Esophagus muscularis mucosa (tissue), 4 donors: Measurements from ENCODE around the gene DNAH7. TPM values are rescaled to one million over a fixed set of nuclear protein-coding genes. Genes with fewer than 3 reads are reported as not detected.

Source experiments
- DNase-seq: peaks from one replicate; pipeline ENCODE4 v3.0.0-alpha.2; 2017; ENCODE audit errors: extremely low spot score
- H3K27ac ChIP-seq, 4 donors: fragments of 200-600 bp; sonication (generic); replicated peaks in 1 of 4; 1 replicate in 3 of 4; 2 replicates in 1 of 4; pipeline ENCODE4 v1.5.1; 2016 to 2019; ENCODE audit warnings: mild to moderate bottlenecking in 1 of 4
- H3K27me3 ChIP-seq, 4 donors: fragments of 200-600 bp; sonication (generic); one replicate each; pipeline versions ENCODE4 v1.5.1 to v1.6.0; 2016 to 2019
- H3K36me3 ChIP-seq, 4 donors: fragments of 200-600 bp; sonication (generic); one replicate each; pipeline ENCODE4 v1.5.1; 2016 to 2019
- H3K4me1 ChIP-seq, 4 donors: fragments of 200-600 bp; sonication (generic); one replicate each; pipeline ENCODE4 v1.5.1; 2016 to 2019
- H3K4me3 ChIP-seq, 4 donors: fragments of 200-600 bp; sonication (generic); 1 replicate in 2 of 4; 2 replicates in 2 of 4; pipeline ENCODE4 v1.5.1; 2016 to 2019; ENCODE audit warnings: mild to moderate bottlenecking in 4 of 4, moderate library complexity in 1 of 4
- H3K9me3 ChIP-seq, 4 donors: fragments of 200-600 bp; sonication (generic); 1 replicate in 3 of 4; 2 replicates in 1 of 4; pipeline ENCODE4 v1.5.1; 2016 to 2019
- EP300 ChIP-seq: sonication (generic); formaldehyde crosslinking; IDR thresholded peaks from one replicate; pipeline ENCODE4 v1.6.1; 2017; ENCODE audit warnings: antibody characterized with exemption
- POLR2A ChIP-seq: fragments of 450-650 bp; IDR thresholded peaks from one replicate; pipeline ENCODE4 v1.6.1; 2017; ENCODE audit warnings: antibody characterized with exemption, moderate library complexity, mild to moderate bottlenecking, low read depth
- POLR2AphosphoS5 ChIP-seq, 2 donors: sonication (generic); formaldehyde crosslinking; IDR thresholded peaks; one replicate each; pipeline ENCODE4 v1.6.1; 2017; ENCODE audit warnings: antibody characterized with exemption in 2 of 2
- WGBS: methylation state at CpG from one replicate; pipeline ENCODE4 v1.1.5; 2018; 5-methylcytosine and 5-hydroxymethylcytosine counted together
- intact Hi-C: fragments of 100-400 bp; cut with DNase I; formaldehyde crosslinking; loops from one replicate; pipeline ENCODE4 v1.15.1; 2023
- total RNA-seq, 4 donors: library from RNA; depleted of rRNA; stranded (reverse); fragments of >200 nt; gene quantifications; one replicate each; pipeline versions ENCODE4 v1.1.0 to v1.2.1, GENCODE V29; 2016
- TF ChIP-seq, protein P1 (sequence below), 3 experiments: fragments of 200-600 bp in 2 of 3; fragments of 450-650 bp in 1 of 3; sonication (generic) in 2 of 3; IDR thresholded peaks; one replicate each; pipeline ENCODE4 v1.5.1; 2017 to 2019; ENCODE audit warnings: antibody characterized with exemption in 3 of 3, mild to moderate bottlenecking in 2 of 3, moderate library complexity in 1 of 3

DNAH7 gene
- total RNA-seq, 4 donors from 2014 or later, result 0.39 to 0.98 (median 0.66) TPM

DNA sequence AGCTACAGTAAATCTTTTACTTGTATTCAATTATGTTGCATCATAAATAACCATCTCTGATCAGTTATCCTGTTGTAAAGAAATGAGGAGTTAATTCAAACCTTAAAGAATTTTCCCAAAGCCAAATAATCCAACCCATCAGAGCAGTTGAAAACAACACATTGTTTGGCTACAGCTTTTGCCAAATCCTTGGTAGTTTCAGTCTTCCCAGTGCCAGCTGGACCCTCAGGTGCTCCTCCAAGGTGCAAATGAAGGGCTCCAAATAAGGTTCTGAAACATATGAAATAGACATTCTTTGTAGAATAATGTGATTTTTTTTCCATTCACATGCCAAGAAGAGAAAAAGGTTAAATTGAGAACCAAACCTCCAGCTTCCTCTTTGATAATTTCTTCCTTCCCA is 158.7 kb downstream of the DNAH7 start:
- H3K9me3 ChIP-seq, result no peaks in the 10 kb centered on the region
- H3K4me1 ChIP-seq, result no peaks in the 10 kb centered on the region
- no peak overlapping the region for H3K4me3 ChIP-seq
- no peak for DNase-seq
- no peaks in the 10 kb centered on the region for H3K36me3 ChIP-seq
- intact Hi-C loops, result no loop called here
- TF ChIP-seq EP300 (no peak), POLR2A (no peak), POLR2AphosphoS5 (IDR thresholded peaks at IDR 0.05) (no peak)
- TF ChIP-seq, protein P1, sequence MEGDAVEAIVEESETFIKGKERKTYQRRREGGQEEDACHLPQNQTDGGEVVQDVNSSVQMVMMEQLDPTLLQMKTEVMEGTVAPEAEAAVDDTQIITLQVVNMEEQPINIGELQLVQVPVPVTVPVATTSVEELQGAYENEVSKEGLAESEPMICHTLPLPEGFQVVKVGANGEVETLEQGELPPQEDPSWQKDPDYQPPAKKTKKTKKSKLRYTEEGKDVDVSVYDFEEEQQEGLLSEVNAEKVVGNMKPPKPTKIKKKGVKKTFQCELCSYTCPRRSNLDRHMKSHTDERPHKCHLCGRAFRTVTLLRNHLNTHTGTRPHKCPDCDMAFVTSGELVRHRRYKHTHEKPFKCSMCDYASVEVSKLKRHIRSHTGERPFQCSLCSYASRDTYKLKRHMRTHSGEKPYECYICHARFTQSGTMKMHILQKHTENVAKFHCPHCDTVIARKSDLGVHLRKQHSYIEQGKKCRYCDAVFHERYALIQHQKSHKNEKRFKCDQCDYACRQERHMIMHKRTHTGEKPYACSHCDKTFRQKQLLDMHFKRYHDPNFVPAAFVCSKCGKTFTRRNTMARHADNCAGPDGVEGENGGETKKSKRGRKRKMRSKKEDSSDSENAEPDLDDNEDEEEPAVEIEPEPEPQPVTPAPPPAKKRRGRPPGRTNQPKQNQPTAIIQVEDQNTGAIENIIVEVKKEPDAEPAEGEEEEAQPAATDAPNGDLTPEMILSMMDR (IDR thresholded peaks at IDR 0.05), result no peak
- H3K27ac ChIP-seq, result no peak overlapping the region
- H3K27me3 ChIP-seq, result no peaks in the 10 kb centered on the region

DNA sequence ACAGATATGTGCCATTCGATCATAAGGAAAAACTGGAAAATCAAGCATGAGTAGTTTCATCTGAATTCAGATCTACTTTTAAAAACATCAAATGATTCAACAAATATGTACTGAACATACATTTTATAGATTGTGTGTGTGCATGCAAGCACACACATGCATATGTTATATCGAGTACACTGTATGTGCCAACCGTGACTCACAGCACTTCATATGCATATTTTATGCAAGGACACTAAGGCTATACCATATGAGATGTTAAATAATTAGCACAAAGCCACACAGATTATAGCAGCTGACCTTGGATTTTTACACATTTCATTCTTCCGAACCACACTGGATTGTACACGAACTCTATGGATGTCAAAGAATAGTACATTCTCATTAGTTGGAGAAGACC is 161.2 kb downstream of the DNAH7 start:
- Histone ChIP-seq H3K4me3 (no peak overlapping the region), H3K4me1 (no peaks in the 10 kb centered on the region), H3K27me3 (no peaks in the 10 kb centered on the region), H3K36me3 (no peaks in the 10 kb centered on the region), H3K9me3 (no peaks in the 10 kb centered on the region), H3K27ac (no peak overlapping the region)
- 95% methylated on average over 5 of the region's 5 CpGs for WGBS
- DNase-seq, result no peak
- intact Hi-C loops, result no loop called here
- TF ChIP-seq EP300 (no peak), POLR2AphosphoS5 (IDR thresholded peaks at IDR 0.05) (no peak), POLR2A (no peak)
- TF ChIP-seq, protein P1 (IDR thresholded peaks at IDR 0.05), result no peak

DNA sequence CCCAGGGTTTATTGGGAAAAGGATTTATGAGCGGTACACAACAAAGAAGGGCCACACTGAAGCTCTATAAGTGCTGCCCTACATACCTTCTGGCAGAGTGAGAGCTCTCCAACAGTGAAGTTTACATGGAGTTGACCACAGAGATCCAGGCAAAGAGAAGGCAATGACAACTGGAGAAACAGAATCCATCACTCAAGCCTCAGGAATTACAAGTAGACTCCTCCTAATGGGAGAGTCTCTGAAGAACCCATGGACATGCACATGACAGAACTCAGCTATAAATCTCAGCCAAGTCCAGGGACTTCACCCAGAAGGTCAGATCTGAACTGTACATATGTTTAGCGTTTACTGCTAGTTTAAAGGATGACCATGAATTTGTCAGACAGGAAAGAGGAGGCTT is 164.7 kb downstream of the DNAH7 start:
- Histone ChIP-seq H3K4me1 (peaks cover 0 to 1% (median 0%) of the 10 kb centered on the region in 4 donors), H3K27me3 (no peaks in the 10 kb centered on the region), H3K27ac (no peak overlapping the region), H3K36me3 (no peaks in the 10 kb centered on the region), H3K9me3 (no peaks in the 10 kb centered on the region), H3K4me3 (no peak overlapping the region)
- intact Hi-C loops, result no loop called here
- 91% methylated on average over 2 of the region's 2 CpGs for WGBS
- DNase-seq, result no peak
- TF ChIP-seq, protein P1 (IDR thresholded peaks at IDR 0.05), result no peak
- TF ChIP-seq POLR2A, result no peak
- no peak for TF ChIP-seq EP300
- TF ChIP-seq POLR2AphosphoS5 (IDR thresholded peaks at IDR 0.05), result no peak

DNA sequence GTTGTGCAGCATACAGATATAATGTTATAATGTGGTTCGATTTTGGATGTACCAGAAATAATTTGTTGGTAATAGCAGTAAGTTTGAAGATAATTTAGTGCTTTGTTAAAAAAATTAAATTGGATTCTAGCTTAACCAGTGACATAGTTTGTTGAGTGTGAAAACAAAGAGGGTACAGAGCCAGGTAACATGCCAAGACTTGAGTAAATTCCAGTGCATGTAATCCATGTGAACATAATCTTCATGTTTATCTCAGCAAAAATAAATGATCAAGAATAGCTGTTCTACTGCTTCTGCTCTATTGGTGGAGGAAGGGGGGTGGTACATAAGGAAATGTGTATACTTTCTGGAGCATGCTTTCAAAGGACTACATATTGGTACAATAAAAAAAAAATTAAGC is 165.8 kb downstream of the DNAH7 start:
- WGBS, result 78% methylated on average over 1 of the region's 1 CpG
- TF ChIP-seq EP300 (no peak), POLR2AphosphoS5 (IDR thresholded peaks at IDR 0.05) (no peak)
- Histone ChIP-seq H3K27ac (no peak overlapping the region), H3K9me3 (no peaks in the 10 kb centered on the region), H3K27me3 (no peaks in the 10 kb centered on the region), H3K4me3 (no peak overlapping the region), H3K4me1 (peaks cover 0 to 7% (median 4%) of the 10 kb centered on the region in 4 donors), H3K36me3 (no peaks in the 10 kb centered on the region)
- DNase-seq, result no peak
- intact Hi-C loops, result no loop called here

DNA sequence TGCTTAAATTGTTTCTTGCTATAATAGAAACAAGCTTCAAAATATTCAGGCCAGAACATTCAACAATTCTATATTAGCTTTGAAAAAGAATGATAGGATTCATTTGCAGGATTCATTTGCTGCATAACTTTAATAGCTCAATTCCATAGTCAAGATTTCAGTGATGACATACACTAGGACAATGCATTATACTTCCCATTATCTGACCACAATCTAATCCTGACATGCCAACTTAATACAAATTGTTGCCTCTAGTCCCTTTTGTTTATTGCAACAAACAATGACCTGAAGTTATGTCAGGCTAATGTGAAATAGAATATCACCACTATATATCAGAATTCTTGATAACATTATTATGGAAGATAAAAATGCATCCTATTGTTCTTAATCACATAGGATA is 169.4 kb downstream of the DNAH7 start:
- DNase-seq, result no peak
- Histone ChIP-seq H3K27me3 (no peaks in the 10 kb centered on the region), H3K4me1 (peaks cover 0 to 7% (median 4%) of the 10 kb centered on the region in 4 donors), H3K27ac (no peak overlapping the region), H3K9me3 (no peaks in the 10 kb centered on the region), H3K4me3 (no peak overlapping the region), H3K36me3 (no peaks in the 10 kb centered on the region)
- intact Hi-C loops, result no loop called here
- no peak for TF ChIP-seq POLR2A
- no peak for TF ChIP-seq POLR2AphosphoS5 (IDR thresholded peaks at IDR 0.05)
- TF ChIP-seq EP300, result no peak
- TF ChIP-seq, protein P1 (IDR thresholded peaks at IDR 0.05), result no peak
